RWPE1 (cell line): Measurements from ENCODE around the gene S100B.

Source experiments
- CTCF ChIA-PET: fragments of 350-600 bp; sonication (Branson Sonifier 250); formaldehyde crosslinking; extraction: SDS; loops from one replicate; lab custom pipeline; 2021; lab: Yijun Ruan, JAX
- POLR2A ChIA-PET: fragments of 400-600 bp; formaldehyde crosslinking; extraction: SDS; loops from one replicate; lab custom pipeline; 2020; ENCODE audit warnings: antibody characterized with exemption; ENCODE audit not compliant: low non-redundant PET; lab: Yijun Ruan, JAX
- DNase-seq: peaks from one replicate; pipeline ENCODE4 v3.0.0; 2012; ENCODE audit warnings: low spot score
- H3K27ac ChIP-seq: fragments of 450-650 bp; 2 replicates; pipeline ENCODE4 v1.5.1; 2017
- CTCF ChIP-seq: fragments of 450-650 bp; conservative IDR thresholded peaks from 2 replicates; pipeline ENCODE4 v1.5.1; 2017; ENCODE audit warnings: low read depth, mild to moderate bottlenecking

Gene S100B

GRCh38 chr21:46606427-46606813 lies 1.5 kb upstream of the S100B start:
- no peak overlapping the region for H3K27ac ChIP-seq
- CTCF ChIA-PET = interaction anchor here (0.6 kb wide), 1 partner anchor 19 kb away, joined by 3 read pairs; no protein-coding TSS in a partner anchor

GRCh38 chr21:46605767-46606426 lies 1.0 kb upstream of the S100B start:
- DNase-seq = no peak
- TF ChIP-seq CTCF = no peak
- H3K27ac ChIP-seq = no peak overlapping the region
- ChIA-PET CTCF (interaction anchor here (0.6 to 0.7 kb wide), 3 partner anchors 18 to 626 kb away, joined by 3 to 4 read pairs (median 3); no protein-coding TSS in a partner anchor), POLR2A (no interaction called here)

More at GRCh38 chr21:46606427-46606813, 1.5 kb upstream of the S100B start:
- TF ChIP-seq CTCF = no peak
- DNase-seq = no peak
- POLR2A ChIA-PET = no interaction called here

GRCh38 chr21:46604329-46604974 lies 430 bp downstream of the S100B start:
- no peak for TF ChIP-seq CTCF
- no peak overlapping the region for H3K27ac ChIP-seq
- ChIA-PET CTCF (no interaction called here), POLR2A (no interaction called here)
- no peak for DNase-seq

- DNase-seq = no peak
- no peak overlapping the region for H3K27ac ChIP-seq
- no peak for TF ChIP-seq CTCF
- POLR2A ChIA-PET = no interaction called here
- CTCF ChIA-PET = no interaction called here
Measured at GRCh38 chr21:46603228-46603627, 1.7 kb downstream of the S100B start.

GRCh38 chr21:46600978-46601377 lies 3.9 kb downstream of the S100B start:
- no peak for DNase-seq
- CTCF ChIA-PET = no interaction called here
- no peak for TF ChIP-seq CTCF
- H3K27ac ChIP-seq = no peak overlapping the region
- POLR2A ChIA-PET = no interaction called here

GRCh38 chr21:46600305-46600704 lies 4.6 kb downstream of the S100B start:
- H3K27ac ChIP-seq = no peak overlapping the region
- POLR2A ChIA-PET = no interaction called here
- DNase-seq = no peak
- TF ChIP-seq CTCF = no peak
- CTCF ChIA-PET = no interaction called here
